SU-DHL-6 (cell line): ENCODE data around the gene TRIM3.

Source experiments
- CTCF ChIP-seq: fragments of 200-600 bp; sonication (generic); IDR thresholded peaks from one replicate; pipeline ENCODE4 v1.5.1; 2017; ENCODE audit warnings: antibody characterized with exemption, mild to moderate bottlenecking, low read length, moderate library complexity; ENCODE audit not compliant: insufficient read depth, poor library complexity, severe bottlenecking
- EZH2phosphoT487 ChIP-seq: fragments of 200-600 bp; sonication (generic), shearing (Covaris generic); conservative IDR thresholded peaks from 2 replicates; pipeline ENCODE4 v1.6.1; 2018; ENCODE audit warnings: mild to moderate bottlenecking, antibody characterized with exemption, low read length, moderate library complexity, mixed read lengths

GRCh38 chr11:6420677-6421076 is 53.1 kb downstream of the TRIM3 start:
- no peak for TF ChIP-seq CTCF
- no peak for TF ChIP-seq EZH2phosphoT487
